ENCODE measurements around the gene GSE1. TPM values are rescaled to one million over a fixed set of nuclear protein-coding genes. Genes with fewer than 3 reads are reported as not detected.

Gene GSE1
- polyA plus RNA-seq, 1 donor (not counting 4 experiments of a cell fraction or from before 2014, with no cell fraction given) = 5.0 TPM

- DNase-seq (ENCODE audit: low read depth, low spot score) = no peak
- Histone ChIP-seq H3K27me3 (ENCODE audit: control insufficient read depth, extremely low read depth, insufficient read depth, low read length) (no peaks in the 10 kb centered on the region), H3K4me3 (ENCODE audit: control insufficient read depth in 2 of 3, extremely low read depth in 1 of 3, insufficient read depth in 2 of 3, low read depth in 1 of 3, low read length in 3 of 3) (no peak overlapping the region), H3K4me1 (ENCODE audit: control insufficient read depth, extremely low read depth, insufficient read depth, low read length) (no peaks in the 10 kb centered on the region), H4K20me1 (ENCODE audit: control insufficient read depth, extremely low read depth, insufficient read depth, low read length) (peaks cover 3% of the 10 kb centered on the region), H3K79me2 (ENCODE audit: control insufficient read depth, insufficient read depth, low read length) (no peaks in the 10 kb centered on the region), H3K36me3 (ENCODE audit: control insufficient read depth in 2 of 2, extremely low read depth in 1 of 2, insufficient read depth in 2 of 2, low read length in 2 of 2) (peaks cover 20 to 42% of the 10 kb centered on the region in 2 experiments), H3K9me1 (ENCODE audit: control insufficient read depth, extremely low read depth, insufficient read depth, low read length) (no peaks in the 10 kb centered on the region), H2AFZ (ENCODE audit: control insufficient read depth, low read length) (no peak overlapping the region), H3K9me3 (ENCODE audit: control insufficient read depth, low read depth, low read length) (no peaks in the 10 kb centered on the region), H3K9ac (ENCODE audit: control insufficient read depth, extremely low read depth, insufficient read depth, low read length) (no peak overlapping the region), H3K4me2 (ENCODE audit: control insufficient read depth, extremely low read depth, insufficient read depth, low read depth, low read length) (no peak overlapping the region), H3K27ac (ENCODE audit: control insufficient read depth, insufficient read depth, low read length) (no peak overlapping the region)
- TF ChIP-seq CTCF (optimal IDR thresholded peaks at IDR 0.05 in 1 of 3, IDR thresholded peaks at IDR 0.05 in 1 of 3, conservative IDR thresholded peaks at IDR 0.05 in 1 of 3; ENCODE audit: extremely low read depth in 1 of 3, insufficient read depth in 2 of 3, low read length in 3 of 3) = no peak
- no peak for TF ChIP-seq EZH2 (IDR thresholded peaks at IDR 0.05; ENCODE audit: low read length)
- dilution Hi-C loops (cut with MboI; ENCODE audit: extremely low pct_ligation_motif_present, low sequenced_read_pairs) = no loop called here
- FAIRE-seq = no peak
Observed at GRCh38 chr16:85662976-85663830, 50.1 kb downstream of the GSE1 start.

GRCh38 chr16:85663891-85664321 lies 50.8 kb downstream of the GSE1 start:
- FAIRE-seq (no peak), DNase-seq (ENCODE audit: low read depth, low spot score) (no peak)
- H2AFZ ChIP-seq (ENCODE audit: control insufficient read depth, low read length) = no peak overlapping the region
- H3K27me3 ChIP-seq (ENCODE audit: control insufficient read depth, extremely low read depth, insufficient read depth, low read length) = no peaks in the 10 kb centered on the region
- H3K4me3 ChIP-seq (ENCODE audit: control insufficient read depth in 2 of 3, extremely low read depth in 1 of 3, insufficient read depth in 2 of 3, low read depth in 1 of 3, low read length in 3 of 3) = no peak overlapping the region
- H3K4me2 ChIP-seq (ENCODE audit: control insufficient read depth, extremely low read depth, insufficient read depth, low read depth, low read length) = no peak overlapping the region
- H3K9ac ChIP-seq (ENCODE audit: control insufficient read depth, extremely low read depth, insufficient read depth, low read length) = no peak overlapping the region
- no peaks in the 10 kb centered on the region for H3K9me1 ChIP-seq (ENCODE audit: control insufficient read depth, extremely low read depth, insufficient read depth, low read length)
- no peaks in the 10 kb centered on the region for H3K4me1 ChIP-seq (ENCODE audit: control insufficient read depth, extremely low read depth, insufficient read depth, low read length)
- H3K79me2 ChIP-seq (ENCODE audit: control insufficient read depth, insufficient read depth, low read length) = no peaks in the 10 kb centered on the region
- H3K36me3 ChIP-seq (ENCODE audit: control insufficient read depth in 2 of 2, extremely low read depth in 1 of 2, insufficient read depth in 2 of 2, low read length in 2 of 2) = peaks cover 25 to 46% of the 10 kb centered on the region in 2 experiments
- no peak overlapping the region for H3K27ac ChIP-seq (ENCODE audit: control insufficient read depth, insufficient read depth, low read length)
- dilution Hi-C loops (cut with MboI; ENCODE audit: extremely low pct_ligation_motif_present, low sequenced_read_pairs) = no loop called here
- no peaks in the 10 kb centered on the region for H3K9me3 ChIP-seq (ENCODE audit: control insufficient read depth, low read depth, low read length)
- TF ChIP-seq EZH2 (IDR thresholded peaks at IDR 0.05; ENCODE audit: low read length) (no peak), CTCF (optimal IDR thresholded peaks at IDR 0.05 in 1 of 3, IDR thresholded peaks at IDR 0.05 in 1 of 3, conservative IDR thresholded peaks at IDR 0.05 in 1 of 3; ENCODE audit: extremely low read depth in 1 of 3, insufficient read depth in 2 of 3, low read length in 3 of 3) (no peak)
- H4K20me1 ChIP-seq (ENCODE audit: control insufficient read depth, extremely low read depth, insufficient read depth, low read length) = peaks cover 3% of the 10 kb centered on the region

Measured in keratinocyte (primary cell).